Activated naive CD4-positive, alpha-beta T cell (primary cell): ENCODE results near the gene KASH5.
A peak's percentile ranks its signal among the peaks of the same experiment; 100 is the strongest.

Experiments
- DNase-seq, 4 experiments: peaks; one replicate each; lab custom pipeline; 2025; lab: John Stamatoyannopoulos, UW

The KASH5 gene

GRCh38 chr19:49421039-49421877, 33.2 kb downstream of the KASH5 start:
- DNase-seq, result peak in 1 of 4 experiments; percentile 11

GRCh38 chr19:49421878-49422202, 33.8 kb downstream of the KASH5 start:
- no peak for DNase-seq

GRCh38 chr19:49422407-49423070, 34.5 kb downstream of the KASH5 start:
- peak in 1 of 4 experiments; percentile 23 for DNase-seq

- DNase-seq, result no peak
These were observed 35.3 kb downstream of the KASH5 start, which contains the start of gene PTH2 for GRCh38 chr19:49423071-49423984. TSS of gene PTH2 (minus strand) at chr19:49423441. CDS start at chr19:49423339, 102 bp downstream.

GRCh38 chr19:49423985-49424303, 35.9 kb downstream of the KASH5 start:
- DNase-seq, result no peak

- no peak for DNase-seq
These were observed 37.1 kb downstream of the KASH5 start, which contains the start of gene GFY for GRCh38 chr19:49425178-49425577. TSS of gene GFY (plus strand) at chr19:49425388. CDS start at chr19:49426431, 1,043 bp downstream.

- DNase-seq, result peak in 1 of 4 experiments; percentile 6
These were observed 38.0 kb downstream of the KASH5 start for GRCh38 chr19:49425922-49426592.

- DNase-seq, result no peak
These were observed 39.3 kb downstream of the KASH5 start for GRCh38 chr19:49427339-49427738.

- DNase-seq, result peak in 1 of 4 experiments; percentile 23
These were observed 40.0 kb downstream of the KASH5 start for GRCh38 chr19:49427855-49428546.

- DNase-seq, result no peak
These were observed 40.8 kb downstream of the KASH5 start for GRCh38 chr19:49428547-49429451.

GRCh38 chr19:49430172-49430677, 42.2 kb downstream of the KASH5 start:
- no peak for DNase-seq

- no peak for DNase-seq
These were observed 42.8 kb downstream of the KASH5 start for GRCh38 chr19:49430678-49431329.

- DNase-seq, result no peak
These were observed 43.3 kb downstream of the KASH5 start for GRCh38 chr19:49431330-49431749.

- no peak for DNase-seq
These were observed 44.4 kb downstream of the KASH5 start for GRCh38 chr19:49432141-49433073.

- no peak for DNase-seq
These were observed 45.3 kb downstream of the KASH5 start for GRCh38 chr19:49433240-49433901.

GRCh38 chr19:49434907-49435583, 47.0 kb downstream of the KASH5 start:
- DNase-seq, result no peak

GRCh38 chr19:49435670-49436069, 47.6 kb downstream of the KASH5 start:
- DNase-seq, result no peak
